ENCODE results near the gene LRP1B.
"Not testable (repeated sequence)": the region's sequence is repeated elsewhere in the genome, so short reads cannot be mapped to it uniquely, and the experiment has no call there.

Gene LRP1B

GRCh38 chr2:140565756-140566155 lies 1565.1 kb downstream of the LRP1B start:
- DNase-seq = no peak

GRCh38 chr2:140555701-140556100 lies 1575.1 kb downstream of the LRP1B start:
- no peak for DNase-seq

DNA sequence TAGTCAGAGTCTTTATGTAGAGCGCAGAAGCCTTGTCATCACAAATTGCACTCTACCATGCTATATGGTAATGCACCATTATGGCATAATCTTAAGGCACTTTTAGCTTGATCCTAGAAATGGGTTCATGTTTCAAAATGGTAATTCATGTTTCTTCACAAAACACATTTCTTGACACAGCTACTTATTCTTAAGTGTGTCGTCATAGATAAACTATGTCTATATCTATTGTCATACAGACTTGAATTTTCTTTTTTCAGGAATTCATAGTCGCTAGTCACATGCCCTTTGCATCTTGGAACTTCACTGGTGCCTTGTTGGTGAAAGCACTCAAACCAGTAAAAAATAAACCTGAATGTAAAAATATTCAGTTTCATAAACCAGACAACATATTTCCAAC lies 1578.2 kb downstream of the LRP1B start:
- no peak for DNase-seq

GRCh38 chr2:140551287-140551686 lies 1579.5 kb downstream of the LRP1B start:
- DNase-seq = no peak

DNA sequence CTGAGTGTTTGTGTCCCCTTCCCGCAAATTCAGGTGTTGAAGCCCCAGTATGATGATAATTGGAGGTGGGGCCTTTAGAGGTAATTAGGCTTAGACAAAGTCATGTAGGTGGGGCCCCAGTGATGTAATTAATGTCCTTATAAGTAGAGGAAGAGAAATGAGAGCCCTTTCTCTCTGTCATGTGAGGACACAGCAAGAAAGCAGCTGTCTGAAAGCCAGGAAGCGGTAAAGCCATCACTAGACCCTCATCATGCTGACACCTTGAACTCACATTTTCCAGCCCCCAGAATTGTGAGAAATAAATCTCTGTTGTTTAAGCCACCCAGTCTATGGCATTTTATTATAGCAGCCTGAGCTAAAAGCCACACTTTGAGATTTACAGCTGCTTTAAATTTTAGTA lies 1580.0 kb downstream of the LRP1B start:
- peak; percentile 7 for DNase-seq

DNA sequence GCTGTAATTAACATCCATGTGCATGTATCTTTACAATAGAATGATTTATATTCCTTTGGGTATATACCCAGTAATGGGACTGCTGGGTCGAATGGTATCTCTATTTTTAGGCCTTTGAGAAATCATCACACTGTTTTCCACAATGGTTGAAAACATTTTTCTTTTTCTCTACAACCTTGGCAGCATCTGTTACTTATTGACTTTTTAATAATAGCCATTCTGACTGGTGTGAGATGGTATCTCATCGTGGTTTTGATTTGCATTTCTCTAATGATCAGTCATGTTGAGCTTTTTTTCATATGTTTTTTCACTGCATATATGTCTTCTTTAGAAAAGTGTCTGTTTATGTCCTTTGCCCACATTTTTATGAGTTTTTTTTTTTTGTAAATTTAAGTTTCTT lies 1586.0 kb downstream of the LRP1B start:
- DNase-seq = not testable (repeated sequence)

DNA sequence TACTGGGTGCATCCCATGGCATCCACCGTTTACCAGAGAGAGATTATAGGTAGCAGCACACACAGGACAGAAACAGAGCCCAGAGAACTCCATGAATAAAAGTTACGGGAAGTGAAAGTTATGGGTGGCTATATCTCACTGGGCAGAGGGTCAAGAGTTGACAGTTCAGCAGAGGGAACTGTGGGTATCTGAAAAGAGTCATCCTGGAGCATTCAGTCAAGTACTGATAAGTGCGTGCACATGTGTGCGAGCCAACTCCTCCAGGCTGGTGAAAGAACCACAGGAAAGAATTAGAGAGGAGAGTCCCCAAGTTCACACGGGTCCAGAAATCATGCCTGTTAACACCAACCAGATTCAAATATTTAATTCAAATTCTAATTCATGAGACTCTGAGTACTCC lies 1588.2 kb downstream of the LRP1B start:
- DNase-seq = no peak

DNA sequence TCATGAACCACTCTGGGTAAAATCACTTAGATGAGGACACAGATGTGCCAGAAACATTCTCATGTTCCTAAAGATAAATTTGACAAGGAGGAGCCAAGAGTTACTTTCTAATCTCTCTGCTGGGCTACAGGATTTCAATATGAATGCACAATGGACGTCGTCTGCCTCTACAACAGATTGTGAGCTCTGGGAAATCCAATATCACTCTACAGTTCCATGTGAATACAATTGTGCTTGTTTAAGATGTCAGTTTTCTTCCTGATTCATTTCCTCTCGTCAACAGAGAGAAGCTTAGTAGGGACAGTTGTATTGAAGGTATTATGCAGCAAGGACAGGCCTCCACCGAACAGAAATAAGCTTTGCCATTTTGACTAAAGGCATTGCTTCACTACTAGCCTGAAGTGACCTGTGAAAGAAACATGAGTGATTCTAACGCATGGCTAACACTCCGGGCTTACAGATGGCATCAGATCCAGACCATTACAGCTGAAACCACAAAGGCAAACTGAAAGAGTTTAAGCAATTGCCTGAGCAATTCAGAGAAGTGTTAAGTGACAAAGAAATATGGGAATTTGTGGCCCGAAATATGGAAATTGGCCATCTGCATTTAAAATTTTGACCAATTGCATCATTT lies 1591.5 kb downstream of the LRP1B start:
- no peak for DNase-seq

GRCh38 chr2:140529706-140530105 lies 1601.1 kb downstream of the LRP1B start:
- DNase-seq = no peak

DNA sequence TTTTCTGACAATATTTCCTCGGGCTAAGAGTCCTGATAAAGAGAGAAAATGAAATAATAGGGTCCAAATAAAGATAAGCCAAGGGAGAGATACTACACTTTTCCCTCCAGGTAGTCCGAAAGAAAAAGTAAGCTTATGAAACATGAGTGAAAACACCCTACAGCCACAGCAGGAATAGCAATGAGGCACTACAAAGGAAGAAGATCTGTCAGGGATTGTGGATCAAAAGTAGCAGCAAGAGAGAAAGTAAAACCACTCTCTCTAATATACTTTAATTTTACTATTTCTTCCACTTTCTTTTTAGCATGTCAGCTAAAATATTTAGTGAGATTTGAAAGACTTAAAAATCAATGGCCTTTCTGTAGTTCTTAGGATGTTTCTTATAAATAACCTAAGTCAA lies 1601.8 kb downstream of the LRP1B start:
- no peak for DNase-seq

DNA sequence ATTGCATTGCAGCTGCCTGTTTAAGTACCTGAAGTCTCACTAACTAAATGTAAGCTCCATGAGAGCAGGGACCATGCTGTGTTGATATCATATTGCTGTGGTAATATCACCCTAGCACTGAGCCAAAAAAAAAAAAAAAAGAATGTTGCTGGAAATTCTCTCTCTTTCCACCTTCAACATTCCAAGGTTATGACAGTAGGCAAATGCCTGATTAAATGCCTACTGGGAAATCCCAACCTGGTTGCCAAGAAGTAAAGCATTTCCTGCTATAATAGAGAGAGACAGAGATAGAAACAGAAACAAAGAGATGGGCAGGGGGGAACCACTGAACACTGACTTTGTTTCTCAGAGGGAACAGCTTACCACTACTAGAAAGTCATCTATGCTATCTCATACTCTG lies 1604.2 kb downstream of the LRP1B start:
- DNase-seq = no peak

DNA sequence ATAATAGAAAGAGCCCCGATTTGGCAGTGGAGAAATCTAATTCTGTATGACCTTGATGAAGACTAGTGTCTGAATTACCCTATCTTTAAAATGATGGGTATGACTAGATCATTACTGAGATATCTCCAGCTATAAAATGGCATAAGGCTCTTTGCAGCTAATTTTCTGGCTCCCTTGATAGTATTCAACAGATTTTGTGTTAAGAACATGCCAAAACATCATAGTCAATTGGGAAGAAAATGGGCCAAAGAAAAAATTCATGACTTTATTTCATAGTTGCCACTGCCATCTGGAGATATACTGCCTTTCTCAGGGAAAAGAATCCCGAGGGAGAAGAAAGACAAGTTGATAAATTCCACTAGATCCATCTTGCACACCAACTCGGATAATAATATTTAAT lies 1618.7 kb downstream of the LRP1B start:
- DNase-seq = no peak

- no peak for DNase-seq
Measured at GRCh38 chr2:140509765-140510164, 1621.1 kb downstream of the LRP1B start.

GRCh38 chr2:140508756-140509155 lies 1622.1 kb downstream of the LRP1B start:
- DNase-seq = no peak

GRCh38 chr2:140506606-140507005 lies 1624.2 kb downstream of the LRP1B start:
- no peak for DNase-seq

DNA sequence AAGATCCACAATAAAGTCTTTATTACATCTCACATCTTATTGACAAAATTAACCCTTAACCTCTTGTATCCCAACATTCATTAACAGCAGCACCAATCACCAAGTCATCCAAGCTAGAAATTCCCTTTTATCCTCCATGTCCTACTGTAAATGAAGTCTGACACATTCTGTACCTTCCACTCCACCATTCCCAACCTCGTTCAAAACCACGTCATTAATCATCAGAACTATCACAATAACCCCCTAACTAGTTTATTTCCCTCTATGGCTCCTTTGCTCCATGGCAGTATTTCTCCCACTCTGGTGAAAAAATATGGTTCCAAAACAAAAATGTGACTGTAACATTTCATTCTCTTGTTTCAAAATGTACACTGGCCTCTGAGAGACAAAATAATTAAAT lies 1626.2 kb downstream of the LRP1B start:
- DNase-seq = no peak

- no peak for DNase-seq
Measured at GRCh38 chr2:140502951-140503630, 1627.7 kb downstream of the LRP1B start.

DNA sequence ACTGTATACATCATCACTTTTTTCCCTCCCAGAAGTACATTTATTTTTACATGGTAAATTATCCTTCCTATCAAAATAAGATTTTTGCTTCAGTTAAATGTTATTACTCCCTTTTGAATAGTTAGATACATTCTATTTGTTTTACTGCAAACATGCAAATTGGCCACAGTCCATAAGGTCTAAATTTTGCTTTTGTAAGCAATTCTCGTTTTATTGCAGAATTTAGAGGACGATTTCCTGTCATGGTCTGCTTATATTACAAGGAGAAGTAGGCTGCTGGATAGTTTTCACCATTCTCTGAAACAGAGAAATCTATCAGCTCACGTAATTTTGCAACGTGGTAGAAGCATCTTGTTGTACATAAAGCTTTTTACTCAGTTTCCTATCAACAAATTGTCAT lies 1632.5 kb downstream of the LRP1B start:
- no peak for DNase-seq

- DNase-seq = no peak
Measured at GRCh38 chr2:140496714-140497113, 1634.1 kb downstream of the LRP1B start.

DNA sequence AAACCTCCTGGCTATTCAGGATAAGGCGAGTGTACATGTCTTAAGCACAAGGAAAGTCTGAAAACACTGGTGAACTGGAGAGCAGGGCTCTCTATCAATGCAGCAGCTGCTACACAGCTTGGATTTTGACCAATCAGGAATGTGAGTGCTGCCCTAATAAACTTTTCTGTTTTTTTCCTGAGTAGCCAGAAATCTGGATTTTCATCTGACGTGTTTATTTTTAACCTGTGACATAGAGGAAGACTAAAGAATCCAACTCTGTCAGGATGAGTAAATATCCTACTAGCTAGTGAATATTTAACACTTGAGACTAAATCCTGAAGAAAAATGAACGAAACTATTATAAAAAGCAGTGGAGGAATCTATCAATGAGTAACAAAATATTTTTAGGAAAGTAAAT lies 1638.9 kb downstream of the LRP1B start:
- DNase-seq = no peak

DNA sequence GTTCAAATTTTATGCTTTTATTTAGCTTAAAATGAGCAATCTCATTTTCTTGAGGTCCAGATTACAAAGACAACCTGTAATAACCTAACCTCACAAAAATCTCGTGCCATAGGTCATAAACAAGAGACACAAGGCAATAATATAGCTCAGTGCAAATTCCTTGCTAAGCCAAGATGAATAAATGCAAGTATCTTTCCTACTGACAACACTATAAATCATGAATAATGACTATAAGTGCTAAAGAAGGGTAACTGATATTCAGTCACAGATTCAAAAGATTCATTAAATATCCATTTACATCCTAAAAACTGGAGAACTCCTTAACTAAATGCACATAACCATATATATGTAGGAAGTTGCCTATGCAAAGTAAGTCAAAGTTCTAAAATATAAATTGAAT lies 1641.6 kb downstream of the LRP1B start:
- DNase-seq = no peak

DNA sequence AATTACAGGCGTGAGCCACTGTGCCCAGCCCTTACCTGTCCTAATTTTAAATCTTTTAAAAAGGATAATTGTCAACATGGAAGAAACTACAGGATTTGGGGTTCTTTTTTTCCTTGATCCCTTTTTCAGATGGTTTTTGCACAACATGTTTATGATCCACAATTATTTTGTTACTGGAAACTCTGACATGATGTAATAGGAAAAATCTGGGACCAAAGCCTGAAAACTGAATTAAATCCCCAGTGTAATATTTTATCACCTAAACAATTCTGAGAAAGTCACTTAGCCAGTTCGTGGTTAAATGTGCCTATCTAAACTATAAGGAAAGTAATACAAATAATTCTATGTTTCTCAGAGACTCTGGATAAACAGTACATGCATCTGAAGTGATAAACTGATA lies 1649.7 kb downstream of the LRP1B start:
- no peak for DNase-seq

- no peak for DNase-seq
Measured at GRCh38 chr2:140473851-140474250, 1657.0 kb downstream of the LRP1B start.

DNA sequence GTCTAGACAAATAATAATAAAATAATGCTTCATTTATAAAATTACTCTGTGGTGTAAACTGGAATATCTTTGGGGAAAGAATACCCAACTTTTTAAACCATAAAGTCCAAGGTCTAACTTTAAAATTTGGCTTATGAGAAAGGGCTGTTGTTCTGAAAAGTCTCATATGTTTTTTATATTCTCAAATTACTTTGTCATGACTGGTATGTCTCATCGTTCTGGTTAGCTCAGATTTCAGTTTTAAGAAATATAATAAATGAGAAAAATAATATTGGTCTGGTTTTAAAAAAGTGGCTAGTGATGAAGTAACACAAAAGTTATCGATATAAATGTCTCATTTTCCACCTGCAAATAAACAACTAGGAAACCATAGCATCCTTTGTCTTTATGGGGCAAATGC lies 1658.1 kb downstream of the LRP1B start:
- DNase-seq = no peak

DNA sequence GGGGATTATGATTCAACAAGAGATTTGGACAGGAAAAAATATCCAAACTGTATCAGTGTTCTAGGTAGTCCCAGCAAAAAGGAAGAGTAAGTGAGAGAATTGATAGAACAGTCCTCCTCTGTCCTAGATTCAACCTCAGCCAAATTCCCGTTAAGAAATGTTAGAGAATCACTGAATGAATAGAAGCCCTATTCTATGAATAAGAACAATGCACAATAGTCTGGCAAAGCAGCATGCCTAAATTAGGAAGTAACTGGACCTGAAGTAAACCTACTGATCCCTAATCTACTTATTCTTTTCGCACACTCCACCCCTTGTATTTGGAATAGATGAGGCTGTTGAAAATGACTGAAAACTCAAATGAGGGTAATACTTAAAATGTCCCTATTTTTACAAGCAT lies 1665.5 kb downstream of the LRP1B start:
- DNase-seq = no peak

Data from NCI-H1436 (cell line).